Measurements from ENCODE around the gene SLC66A2.

SLC66A2 gene

DNA sequence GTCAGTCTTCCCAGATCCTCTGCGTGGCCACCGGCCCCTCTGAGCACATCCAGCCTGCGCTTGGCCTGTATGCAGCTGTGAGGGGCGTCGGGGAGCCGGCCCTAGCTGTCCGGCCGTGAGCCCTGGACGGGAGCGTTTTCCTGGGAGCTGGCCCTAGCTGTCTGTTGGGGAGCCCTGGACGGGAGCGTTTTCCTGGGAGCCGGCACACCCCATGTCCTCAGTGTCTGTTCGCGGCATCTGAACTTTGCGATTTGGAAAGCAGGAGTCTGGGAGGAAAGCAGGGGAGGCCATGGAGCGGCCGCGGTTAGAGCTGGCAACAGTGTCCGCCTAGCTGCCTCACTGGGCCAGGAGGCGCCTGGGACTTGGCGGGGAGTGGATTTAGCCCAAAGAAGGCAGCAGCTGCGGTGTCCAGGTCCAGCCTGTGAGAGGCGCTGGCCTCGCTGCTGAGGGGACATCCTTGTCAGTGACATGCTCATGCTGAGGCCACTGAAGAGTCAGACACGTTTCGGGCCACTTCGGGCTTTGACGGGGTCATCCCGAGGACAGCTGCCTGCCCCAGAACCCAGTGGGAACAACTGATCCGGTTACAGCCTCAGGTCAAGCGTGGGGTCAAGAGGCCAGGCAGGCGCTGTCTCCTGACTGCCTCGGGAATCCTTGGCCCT lies 77.9 kb downstream of the SLC66A2 start:
- Histone ChIP-seq H3K36me3 (ENCODE audit: control insufficient read depth, insufficient read depth, low read length) (no peaks in the 10 kb centered on the region), H3K4me2 (ENCODE audit: low read length) (no peak overlapping the region), H3K4me1 (no peaks in the 10 kb centered on the region), H3K27me3 (ENCODE audit: control insufficient read depth, insufficient read depth, low read length) (no peaks in the 10 kb centered on the region), H3K9me3 (ENCODE audit: control insufficient read depth, low read length) (no peaks in the 10 kb centered on the region), H3K79me2 (no peaks in the 10 kb centered on the region), H3K4me3 (ENCODE audit: low read depth, low read length) (no peak overlapping the region), H2AFZ (no peak overlapping the region), H3K27ac (no peak overlapping the region), H3K9ac (no peak overlapping the region)
- TF ChIP-seq, protein P1, sequence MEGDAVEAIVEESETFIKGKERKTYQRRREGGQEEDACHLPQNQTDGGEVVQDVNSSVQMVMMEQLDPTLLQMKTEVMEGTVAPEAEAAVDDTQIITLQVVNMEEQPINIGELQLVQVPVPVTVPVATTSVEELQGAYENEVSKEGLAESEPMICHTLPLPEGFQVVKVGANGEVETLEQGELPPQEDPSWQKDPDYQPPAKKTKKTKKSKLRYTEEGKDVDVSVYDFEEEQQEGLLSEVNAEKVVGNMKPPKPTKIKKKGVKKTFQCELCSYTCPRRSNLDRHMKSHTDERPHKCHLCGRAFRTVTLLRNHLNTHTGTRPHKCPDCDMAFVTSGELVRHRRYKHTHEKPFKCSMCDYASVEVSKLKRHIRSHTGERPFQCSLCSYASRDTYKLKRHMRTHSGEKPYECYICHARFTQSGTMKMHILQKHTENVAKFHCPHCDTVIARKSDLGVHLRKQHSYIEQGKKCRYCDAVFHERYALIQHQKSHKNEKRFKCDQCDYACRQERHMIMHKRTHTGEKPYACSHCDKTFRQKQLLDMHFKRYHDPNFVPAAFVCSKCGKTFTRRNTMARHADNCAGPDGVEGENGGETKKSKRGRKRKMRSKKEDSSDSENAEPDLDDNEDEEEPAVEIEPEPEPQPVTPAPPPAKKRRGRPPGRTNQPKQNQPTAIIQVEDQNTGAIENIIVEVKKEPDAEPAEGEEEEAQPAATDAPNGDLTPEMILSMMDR (IDR thresholded peaks at IDR 0.05): no peak

DNA sequence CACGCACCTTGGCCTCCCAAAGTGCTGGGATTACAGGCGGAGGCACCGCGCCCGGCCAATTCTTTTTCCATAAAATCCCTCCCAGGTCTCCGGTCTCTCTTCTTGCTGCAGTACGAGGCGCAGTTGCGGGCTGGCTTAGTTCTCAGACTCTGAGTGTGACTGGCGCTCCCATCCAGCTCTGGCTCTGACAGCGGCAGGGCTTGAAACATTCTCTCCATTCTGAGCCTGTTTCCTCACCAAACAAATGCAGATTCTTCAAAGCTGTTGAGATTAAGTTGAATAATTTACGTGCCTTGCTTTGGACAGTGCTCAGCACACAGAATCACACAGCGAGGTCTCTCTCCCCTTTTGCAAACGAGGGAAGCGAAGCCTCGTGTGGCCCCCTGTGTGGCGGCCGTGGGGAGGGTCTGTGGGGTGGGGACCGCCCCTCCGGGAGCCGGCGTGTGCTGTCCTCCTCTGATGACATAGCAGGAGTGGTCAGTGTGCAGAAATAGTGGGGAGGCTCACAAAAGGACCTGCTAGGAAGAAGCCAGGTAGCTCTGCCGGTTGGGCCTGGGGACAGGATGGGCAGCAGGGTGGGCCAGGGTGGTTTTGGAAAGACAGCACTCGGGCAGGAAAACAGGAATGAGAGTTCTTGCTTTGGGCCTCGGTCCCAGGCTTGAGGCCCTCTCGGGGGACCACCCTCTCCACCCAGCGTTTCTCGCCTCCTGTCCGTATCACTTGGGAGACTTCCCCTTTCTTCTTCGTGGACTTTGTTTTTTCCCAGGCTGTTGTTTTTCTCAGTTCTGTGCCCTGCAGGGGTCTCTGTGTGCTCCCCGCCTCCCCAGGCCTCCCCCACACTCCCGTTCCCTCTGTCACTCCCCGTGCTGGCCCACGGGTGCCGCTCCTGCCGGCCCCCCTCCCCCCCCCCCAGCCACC lies 78.7 kb downstream of the SLC66A2 start:
- TF ChIP-seq, protein P1 (IDR thresholded peaks at IDR 0.05): no peak
- Histone ChIP-seq H3K36me3 (ENCODE audit: control insufficient read depth, insufficient read depth, low read length) (no peaks in the 10 kb centered on the region), H3K4me1 (no peaks in the 10 kb centered on the region)

DNA sequence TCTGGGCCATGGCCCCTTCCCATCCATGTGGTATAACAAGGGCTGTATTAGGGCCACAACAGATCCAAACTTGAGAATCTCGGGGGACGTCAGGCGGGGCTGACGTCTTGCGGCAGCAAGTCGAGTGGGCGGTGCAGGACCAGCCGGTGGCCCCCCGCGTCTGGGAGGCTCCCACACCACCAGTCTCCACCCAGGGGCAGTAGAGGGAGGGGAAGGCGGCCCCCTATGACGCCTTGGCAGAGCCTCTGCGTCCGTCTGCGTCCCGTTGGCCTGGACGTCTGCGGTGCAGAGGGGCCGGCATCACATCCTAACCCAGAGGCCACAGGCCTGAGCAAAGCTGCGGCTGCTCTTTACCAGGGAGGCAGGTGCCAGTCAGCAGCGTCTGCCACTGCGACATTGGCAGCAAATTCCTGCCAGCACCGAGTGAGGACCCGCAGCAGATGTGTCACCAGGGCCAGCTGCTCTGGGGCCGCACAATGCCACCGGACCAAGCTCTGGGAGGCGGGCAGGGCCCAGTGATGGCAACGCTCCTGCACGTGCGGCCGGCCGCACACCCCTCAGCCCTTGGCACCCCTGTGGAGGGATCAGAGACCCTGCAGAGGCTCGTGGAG lies 79.9 kb downstream of the SLC66A2 start:
- H3K27ac ChIP-seq: no peak overlapping the region
- no peak overlapping the region for H3K9ac ChIP-seq
- no peaks in the 10 kb centered on the region for H3K27me3 ChIP-seq (ENCODE audit: control insufficient read depth, insufficient read depth, low read length)
- H2AFZ ChIP-seq: no peak overlapping the region
- H3K4me1 ChIP-seq: no peaks in the 10 kb centered on the region
- no peak overlapping the region for H3K4me3 ChIP-seq (ENCODE audit: low read depth, low read length)
- H3K79me2 ChIP-seq: no peaks in the 10 kb centered on the region
- H3K4me2 ChIP-seq (ENCODE audit: low read length): no peak overlapping the region
- TF ChIP-seq, protein P1 (IDR thresholded peaks at IDR 0.05): no peak
- H3K36me3 ChIP-seq (ENCODE audit: control insufficient read depth, insufficient read depth, low read length): no peaks in the 10 kb centered on the region
- no peaks in the 10 kb centered on the region for H3K9me3 ChIP-seq (ENCODE audit: control insufficient read depth, low read length)

More for the DNA sequence above, 78.7 kb downstream of the SLC66A2 start:
- no peaks in the 10 kb centered on the region for H3K27me3 ChIP-seq (ENCODE audit: control insufficient read depth, insufficient read depth, low read length)
- H3K4me2 ChIP-seq (ENCODE audit: low read length): no peak overlapping the region
- H3K27ac ChIP-seq: no peak overlapping the region
- no peaks in the 10 kb centered on the region for H3K79me2 ChIP-seq
- no peak overlapping the region for H2AFZ ChIP-seq
- no peaks in the 10 kb centered on the region for H3K9me3 ChIP-seq (ENCODE audit: control insufficient read depth, low read length)
- H3K4me3 ChIP-seq (ENCODE audit: low read depth, low read length): no peak overlapping the region
- no peak overlapping the region for H3K9ac ChIP-seq

DNA sequence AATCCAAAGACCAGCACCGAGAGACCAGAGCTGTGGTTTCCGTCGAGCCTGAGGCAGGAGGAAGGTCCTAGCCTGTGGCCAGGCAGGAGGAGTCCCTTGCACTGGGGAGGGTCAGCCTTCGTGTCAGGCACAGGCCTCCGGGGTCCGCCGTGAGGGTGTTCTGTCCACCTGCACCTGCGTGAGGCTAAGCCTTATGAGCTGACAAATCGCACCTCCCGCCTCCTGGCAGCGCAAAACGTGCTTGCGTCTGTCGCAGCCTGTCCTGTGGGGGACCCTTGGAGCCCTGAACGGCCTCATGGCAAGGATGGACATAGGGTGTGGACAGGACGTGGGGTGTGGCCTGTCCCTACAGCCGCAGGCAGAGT lies 80.4 kb downstream of the SLC66A2 start:
- no peak overlapping the region for H3K27ac ChIP-seq
- H3K9me3 ChIP-seq (ENCODE audit: control insufficient read depth, low read length): no peaks in the 10 kb centered on the region
- no peaks in the 10 kb centered on the region for H3K27me3 ChIP-seq (ENCODE audit: control insufficient read depth, insufficient read depth, low read length)
- H3K79me2 ChIP-seq: no peaks in the 10 kb centered on the region
- TF ChIP-seq, protein P1 (IDR thresholded peaks at IDR 0.05): no peak
- H3K4me2 ChIP-seq (ENCODE audit: low read length): no peak overlapping the region
- H2AFZ ChIP-seq: no peak overlapping the region
- no peaks in the 10 kb centered on the region for H3K4me1 ChIP-seq
- H3K36me3 ChIP-seq (ENCODE audit: control insufficient read depth, insufficient read depth, low read length): no peaks in the 10 kb centered on the region
- H3K9ac ChIP-seq: no peak overlapping the region
- no peak overlapping the region for H3K4me3 ChIP-seq (ENCODE audit: low read depth, low read length)

Measured in parathyroid adenoma (tissue), 2 donors.